Activated T-cell treated with anti-CD3 and anti-CD28 coated beads, Interleukin-2, amount 50 U/mL, for 1 hour (primary cell): ENCODE measurements around the gene EPOP.
"Not testable (repeated sequence)": the region's sequence is repeated elsewhere in the genome, so short reads cannot be mapped to it uniquely, and the experiment has no call there.

ENCODE experiments used
- DNase-seq: peaks from one replicate; pipeline ENCODE4 v3.0.0-alpha.2; 2020

Gene EPOP

DNA sequence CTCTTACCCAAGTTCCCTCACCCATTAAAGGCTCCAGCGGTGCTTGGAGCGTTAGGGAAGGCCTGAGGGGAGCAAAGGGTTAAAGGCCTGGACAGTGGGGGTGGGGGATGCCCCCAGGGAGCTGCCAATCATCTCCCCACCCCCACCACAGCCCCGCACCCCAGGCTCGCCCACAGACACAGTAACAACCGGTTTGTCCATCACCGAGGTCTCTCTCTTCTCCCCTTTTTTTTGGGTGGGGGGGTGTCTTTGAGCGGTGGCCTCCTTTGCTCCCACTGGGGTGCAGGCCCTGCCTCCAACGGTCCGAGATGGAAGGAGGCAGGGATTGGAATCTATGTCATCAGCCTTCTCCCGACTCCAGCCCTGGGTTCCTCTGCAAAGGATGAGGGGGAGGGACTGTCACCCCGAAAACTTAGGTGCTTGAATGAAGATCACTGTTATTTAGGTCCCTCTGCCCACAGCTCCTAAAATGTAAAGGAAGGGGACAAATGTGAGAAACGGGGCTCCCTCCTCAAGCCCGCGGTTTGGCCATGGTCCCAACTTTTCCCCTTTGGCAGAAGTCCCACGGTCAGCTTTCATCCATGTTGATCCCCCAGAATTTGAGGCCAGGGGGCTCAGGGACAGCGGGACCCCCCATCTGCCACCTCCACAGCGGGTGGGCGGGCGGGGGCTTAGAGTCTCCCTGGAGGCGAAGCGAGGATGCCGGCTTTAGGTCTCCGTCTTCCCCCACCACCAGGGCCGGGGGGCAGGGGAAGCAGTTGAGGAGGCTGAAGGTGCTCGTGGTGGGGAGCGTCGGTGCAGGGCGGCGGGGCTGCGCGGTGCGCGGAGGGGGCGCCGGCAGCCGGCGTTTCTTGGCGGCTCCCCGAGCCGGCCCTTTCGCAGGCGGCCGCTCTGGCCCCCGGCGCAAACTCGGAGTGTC, 1.7 kb downstream of the EPOP start:
- peak; percentile 29 for DNase-seq

DNA sequence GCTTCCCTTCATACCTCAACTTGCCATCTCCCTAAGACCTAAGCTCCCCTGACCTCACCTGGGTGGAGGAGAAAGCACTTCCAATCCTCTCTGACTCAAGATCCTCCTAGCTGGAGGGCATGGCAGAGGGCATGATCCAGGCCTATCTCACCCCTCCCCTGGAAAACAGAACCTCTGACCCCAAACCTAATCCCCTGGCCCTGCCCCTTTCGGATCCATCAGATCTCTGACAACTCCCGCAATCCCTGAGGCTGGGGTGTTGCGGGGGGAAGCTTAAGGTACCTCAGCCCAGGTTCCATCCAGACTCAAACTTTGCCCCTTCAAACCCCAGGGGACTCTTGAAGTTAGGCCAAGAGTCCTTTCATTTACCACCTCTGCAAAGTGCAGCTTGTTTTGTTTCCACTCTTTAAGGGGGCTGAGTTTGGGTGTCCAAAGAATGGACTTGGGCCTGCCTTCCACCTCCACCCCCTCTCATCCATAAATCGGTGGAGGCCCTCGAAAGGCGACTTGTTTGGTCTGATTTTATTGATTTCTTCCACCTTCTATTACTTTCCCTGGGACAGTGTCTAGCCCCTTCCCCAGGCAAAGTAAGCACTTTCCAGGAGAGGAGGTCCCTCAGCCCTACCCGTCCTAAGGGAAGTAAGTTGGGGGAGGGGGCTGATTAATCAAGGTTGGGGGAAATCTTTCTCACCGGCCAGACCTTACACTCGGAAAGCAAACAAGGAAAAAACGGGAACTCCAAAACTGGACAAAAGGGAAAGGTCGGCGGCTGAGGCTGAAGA, 2.6 kb downstream of the EPOP start:
- no peak for DNase-seq

DNA sequence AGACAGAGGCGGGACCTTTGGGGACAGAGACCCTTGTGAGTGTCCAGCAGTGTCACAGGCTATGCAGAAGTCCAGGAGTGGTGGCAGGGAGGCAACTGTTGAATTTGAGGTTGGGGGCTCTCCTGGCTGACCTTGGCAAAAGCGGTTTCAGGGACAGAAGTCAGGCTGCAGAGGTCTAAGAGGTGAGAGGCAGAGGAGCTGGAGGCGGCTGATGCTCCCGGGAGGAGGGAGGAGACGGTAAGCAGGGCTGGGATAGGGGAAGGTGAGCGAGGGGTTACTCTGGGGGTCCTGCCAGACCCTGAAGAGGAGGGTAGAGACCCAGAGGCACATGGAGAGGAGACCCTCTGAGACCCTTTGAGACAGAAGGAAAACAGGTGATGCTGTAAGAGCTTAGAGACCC, 5.2 kb downstream of the EPOP start:
- no peak for DNase-seq

DNA sequence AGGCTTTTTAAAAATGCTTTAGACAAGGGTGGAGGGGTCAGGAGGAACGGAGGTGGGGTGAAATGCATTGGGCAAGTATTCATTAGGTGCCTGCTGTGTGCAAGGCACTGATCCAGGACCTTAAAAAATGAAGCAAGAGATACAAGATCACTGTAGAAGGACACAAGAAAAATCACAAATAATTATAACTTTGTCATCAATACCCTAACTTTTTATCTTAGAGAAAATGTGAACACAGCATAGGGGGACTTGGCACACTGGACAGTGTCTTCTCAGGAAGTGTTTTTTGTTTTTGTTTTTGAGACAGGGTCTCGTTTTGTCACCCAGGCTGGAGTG, 7.0 kb downstream of the EPOP start:
- DNase-seq = no peak

DNA sequence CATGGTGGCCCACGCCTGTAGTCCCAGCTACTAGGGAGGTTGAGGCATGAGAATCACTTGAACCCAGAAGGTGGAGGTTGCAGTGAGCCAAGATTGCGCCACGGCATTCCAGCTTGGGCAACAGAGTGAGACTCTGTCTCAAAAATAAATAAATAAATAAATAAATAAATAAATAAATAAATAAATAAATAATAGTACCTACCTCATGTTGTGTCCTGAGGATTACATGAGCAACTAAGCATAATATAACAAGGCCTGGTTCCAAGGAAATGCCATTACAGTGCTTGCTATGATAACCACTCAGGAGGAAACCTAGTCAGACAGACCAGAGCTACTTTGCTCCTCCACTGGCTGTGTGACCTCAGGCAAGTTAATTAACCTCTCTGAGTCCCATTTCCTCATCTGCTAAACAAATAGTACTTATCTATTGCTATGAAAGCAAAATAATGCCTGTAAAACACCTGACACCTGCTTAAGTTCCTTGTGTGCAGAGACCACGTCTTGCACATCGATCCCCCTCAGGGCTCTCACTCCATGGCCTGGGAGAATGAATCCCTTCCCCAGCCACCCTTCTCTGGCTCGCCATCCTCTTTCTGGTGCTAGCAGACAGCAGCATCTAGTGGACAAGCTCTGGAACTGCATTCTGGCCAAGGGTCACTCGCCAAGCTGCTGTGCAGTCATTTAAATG, 7.5 kb downstream of the EPOP start:
- peak; percentile 53 for DNase-seq

DNA sequence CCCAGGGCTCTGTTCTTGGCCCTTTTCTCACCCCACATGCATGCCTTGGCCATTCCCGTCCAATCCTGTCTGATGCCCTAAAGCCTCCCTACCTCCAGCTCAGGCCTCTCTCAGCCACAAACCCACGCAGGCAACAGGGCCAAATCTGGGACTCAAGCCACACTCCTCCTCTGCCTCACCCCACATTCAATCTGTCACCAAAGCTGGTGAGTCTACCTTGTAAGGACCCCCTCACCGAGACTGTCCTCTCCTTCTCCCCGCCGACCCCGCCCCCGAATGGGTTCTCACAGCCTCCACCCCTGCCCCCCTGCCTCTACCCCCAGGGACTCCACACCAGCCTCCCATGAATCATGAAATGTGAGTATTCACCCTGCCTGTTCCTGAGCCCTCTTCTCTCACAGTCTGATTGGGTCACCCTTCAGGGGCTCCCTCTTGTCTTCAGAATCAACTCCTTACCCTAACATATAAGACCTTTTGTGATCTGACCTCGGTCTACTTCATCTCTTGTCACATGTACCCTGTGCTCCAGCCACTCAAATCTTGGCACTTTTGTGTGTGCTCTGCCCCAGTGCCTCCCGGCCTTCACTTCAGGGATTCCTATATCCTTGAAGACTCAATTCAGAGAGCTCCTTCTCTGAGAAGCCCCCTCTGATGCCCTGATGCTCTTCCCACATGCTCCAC, 10.7 kb downstream of the EPOP start:
- DNase-seq = no peak

DNA sequence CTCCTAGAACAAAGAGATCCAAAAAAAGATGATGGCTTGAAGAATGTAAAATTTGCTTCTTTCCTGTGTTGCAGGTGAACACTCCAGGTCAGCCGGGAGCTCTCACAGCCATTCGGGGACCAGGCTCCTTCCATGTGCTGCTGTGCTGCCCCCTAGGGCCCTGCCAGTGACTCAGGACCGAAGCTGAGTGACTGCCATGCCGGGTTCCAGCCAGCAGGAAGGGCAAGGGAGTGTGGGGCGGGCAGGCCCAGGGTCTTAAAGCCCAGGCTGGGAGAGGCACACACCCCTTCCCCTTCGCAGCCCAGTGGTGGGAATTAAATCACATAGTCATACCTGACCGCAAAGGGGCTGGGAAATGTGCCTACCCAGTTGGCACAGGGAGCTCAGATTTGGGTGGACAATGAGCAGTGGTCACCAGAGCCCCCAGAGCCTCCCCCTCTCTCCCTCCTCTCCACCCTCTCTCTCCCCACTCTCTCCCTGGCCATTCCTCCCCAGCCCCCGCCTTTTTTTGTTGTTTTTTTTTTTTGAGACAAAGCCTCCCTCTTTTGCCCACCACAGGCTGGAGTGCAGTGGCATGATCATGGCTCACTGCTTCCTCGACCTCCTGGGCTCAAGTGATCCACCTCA, 11.5 kb downstream of the EPOP start:
- DNase-seq = peak; percentile 41

DNA sequence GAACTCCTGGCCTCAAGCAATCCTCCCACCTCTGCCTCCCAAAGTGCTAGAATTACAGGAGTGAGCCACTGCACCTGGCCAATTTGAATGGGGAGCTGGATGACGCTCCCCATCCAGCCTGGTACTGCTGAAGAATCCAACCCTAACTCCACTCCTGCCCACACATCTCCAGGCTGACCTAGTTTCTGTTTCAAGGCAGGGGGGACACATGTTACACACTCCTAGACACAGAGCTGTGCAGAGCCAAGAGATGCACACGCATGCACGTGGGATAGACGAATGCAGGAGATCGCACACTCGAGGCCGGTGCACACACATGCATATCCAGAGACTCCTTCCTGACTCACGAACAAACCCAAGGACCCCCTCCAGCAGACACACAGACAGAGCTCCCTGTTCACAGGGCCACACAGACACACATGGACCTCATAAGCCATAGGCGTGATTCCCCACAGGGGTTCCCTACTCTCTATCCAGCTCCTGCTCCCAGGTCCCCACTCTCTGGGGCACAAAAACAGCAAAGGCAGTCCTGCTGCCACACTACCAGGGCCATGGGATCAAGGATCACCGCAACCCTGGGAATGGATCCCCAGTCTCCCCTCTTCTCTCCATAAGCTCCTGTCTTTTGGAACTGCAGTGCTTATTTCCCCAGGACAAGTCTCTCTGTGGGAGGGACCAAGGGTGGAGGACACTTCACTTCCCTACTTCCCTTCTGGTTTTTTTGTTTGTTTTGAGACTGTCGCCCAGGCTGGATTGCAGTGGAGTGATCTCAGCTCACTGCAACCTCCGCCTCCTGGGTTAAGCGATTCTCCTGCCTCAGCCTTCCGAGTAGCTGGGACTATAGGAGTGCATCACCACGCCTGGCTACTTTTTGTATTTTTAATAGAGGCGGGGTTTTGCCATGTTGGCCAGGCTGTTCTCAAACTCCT, 14.4 kb downstream of the EPOP start:
- no peak for DNase-seq

DNA sequence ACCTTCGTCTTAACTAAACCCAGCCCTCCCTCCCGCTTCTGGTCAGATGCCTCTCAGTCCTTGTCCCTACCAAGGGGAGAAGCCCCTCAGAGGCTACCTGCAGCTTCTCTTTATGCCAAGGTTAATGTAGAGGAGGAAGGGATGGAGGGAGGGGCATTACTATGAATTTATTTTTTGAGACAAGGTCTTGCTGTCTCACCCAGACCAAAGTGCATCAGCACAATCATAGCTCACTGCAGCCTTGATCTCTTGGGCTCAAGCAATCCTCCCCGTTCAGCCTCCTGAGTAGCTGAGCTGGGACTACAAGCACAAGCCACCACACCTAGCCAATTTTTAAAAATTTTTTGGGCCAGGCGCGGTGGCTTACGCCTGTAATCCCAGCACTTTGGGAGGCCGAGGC, 15.3 kb downstream of the EPOP start:
- DNase-seq = no peak

DNA sequence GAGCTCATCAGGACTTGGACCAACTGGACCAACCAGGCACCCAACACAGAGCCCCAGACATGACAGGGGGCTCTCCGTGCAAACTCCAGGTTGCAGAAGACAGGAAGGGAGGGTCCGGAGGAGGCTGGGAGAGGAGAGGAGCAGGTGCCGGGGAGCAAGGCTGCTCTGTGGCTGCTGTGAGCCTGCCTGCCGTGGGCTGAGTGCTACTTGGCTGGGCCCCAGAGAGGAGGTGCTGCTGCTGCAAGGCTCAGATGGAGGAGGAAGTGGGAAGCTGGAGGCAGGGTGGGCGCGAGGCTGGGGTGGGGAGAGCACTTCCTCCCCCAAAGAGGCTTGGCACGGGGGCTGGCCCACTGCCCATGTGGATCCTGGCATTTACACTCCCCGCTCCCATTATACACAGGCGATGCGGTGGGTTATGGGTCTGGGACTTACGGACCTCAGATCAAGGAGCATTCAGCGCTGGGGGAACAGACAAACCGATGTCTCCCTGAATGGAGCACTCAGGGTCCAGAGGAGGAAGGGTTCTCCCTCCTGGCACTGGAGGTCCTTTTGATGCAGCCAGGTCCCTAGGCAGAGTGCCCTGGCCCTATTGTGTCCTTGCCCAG, 15.9 kb downstream of the EPOP start:
- DNase-seq = no peak

DNA sequence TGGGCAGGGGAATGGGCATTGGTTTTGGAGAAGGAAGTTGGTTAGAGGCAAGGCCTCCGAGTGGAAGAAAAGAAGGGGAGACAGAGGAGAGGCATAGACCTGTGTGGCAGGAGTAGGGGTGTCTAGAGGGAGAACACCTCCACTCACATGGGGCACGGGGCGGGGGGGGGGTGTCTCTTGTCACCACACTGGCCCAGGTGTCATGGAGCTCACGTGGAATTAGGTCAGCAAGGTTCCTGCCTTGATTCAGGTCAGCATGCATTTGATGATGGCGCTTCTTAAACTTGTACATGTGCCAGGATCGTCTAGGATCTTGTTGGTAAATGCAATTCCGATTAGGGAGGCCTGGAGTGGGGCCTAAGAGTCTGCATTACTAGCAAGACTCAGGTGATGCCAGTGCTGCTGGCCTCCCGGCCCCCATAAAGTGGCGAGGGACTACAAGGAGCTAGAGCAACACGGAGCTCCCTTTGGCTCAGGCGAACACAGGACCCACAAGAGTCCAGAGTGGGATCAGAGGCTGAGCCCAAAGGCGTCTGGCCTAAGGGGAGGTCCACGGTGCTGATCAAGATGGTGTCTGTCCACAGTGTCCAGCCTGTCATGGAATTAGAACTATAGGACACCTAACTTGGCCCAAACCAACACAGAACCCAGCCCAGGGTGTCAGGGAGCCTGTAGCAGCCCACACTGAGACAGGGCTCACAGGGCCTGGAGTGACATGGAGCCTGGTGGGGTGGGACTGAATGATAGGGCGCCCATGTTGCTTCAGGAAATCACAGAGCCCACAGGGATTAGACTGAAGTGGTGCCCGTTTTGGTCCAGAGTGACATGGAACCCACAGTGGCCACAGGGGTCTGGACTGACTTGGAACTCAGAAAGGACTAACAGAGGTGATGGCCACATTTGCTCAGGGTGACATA, 16.7 kb downstream of the EPOP start:
- DNase-seq = no peak

DNA sequence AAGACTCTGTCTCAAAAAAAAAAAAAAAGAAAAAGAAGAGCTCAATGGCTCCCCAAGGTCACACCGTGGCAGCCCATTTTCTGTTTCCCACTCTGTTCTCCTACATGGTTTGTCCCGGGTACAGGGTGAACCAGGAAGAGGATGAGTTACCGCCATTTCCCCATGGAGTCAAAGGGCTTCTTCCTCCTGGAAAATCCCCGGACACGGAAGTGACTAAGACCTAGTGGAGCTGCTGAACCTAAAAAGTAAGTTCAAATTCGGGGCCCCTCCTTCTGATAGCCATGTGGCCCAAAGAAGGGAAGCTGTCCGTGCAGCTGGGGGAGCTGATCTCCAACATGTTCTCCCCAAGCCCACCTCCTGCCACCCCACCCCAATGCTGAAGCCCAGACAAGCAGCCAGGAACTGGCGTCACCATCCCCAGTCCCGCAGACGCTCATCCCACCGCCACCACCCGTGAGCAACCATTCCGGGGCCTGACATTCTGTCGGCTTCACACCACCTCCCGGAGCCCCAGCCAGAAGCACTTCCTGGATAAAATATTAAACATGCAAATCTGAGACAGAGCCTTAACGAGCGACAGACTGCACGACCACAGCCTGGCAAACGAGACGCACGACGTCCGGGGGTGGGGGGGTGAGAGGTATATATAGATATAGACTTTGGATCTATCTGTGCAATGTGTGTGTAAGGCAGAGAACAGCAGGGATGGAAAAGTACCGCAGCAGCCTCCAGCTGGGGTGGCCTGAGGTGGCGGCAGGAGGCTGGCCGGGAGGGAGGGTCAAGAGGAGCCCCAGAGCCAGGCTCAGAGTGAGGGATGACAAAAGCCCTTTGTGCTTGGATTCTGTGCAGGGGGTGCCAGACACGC, 17.6 kb downstream of the EPOP start:
- no peak for DNase-seq

DNA sequence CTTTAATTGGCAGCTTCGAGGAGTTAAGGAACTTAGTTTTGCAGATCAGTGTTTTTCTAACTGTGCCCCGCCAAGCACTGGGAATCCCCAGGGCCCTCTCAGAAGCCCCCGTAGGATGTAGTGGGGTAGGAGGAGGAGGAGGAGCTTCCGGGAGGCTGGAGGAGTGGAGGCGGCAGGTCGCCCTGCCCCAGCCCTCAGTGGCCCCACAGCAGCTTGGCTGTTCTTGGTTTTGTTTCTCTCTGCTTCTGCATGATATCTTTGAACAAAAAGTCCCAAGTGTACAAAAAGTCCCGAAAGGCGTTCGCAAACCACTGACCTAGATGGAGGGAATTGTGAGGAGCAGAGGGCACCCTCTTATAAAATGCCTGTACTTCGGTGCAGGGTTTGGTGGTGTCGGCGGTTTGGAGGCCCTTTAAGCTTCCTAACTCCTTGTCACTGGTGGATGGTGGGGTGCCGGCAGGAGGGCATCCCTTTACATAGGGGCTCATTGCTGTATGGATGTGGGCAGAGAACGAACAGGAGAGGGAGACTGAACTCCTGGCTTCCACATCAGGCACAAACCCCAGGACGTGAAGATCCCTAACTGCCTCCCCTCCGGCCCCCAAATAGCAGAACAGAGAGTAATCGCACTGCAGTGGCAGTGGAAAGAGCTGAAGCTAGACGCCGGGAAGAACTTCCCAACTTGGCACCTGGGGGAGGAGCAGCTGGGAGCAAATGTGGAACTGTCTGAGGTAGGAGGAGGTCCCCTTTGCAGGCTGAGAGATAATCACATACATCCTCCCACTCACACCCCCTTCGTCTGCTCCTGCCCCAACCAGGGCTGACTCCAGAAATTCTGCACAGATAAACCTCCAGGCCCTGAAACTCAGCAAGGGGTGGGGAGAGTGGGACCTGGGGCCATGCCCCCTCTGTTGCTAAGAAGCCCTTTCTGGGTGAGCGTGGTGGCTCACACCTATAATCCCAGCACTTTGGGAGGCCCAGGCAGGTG, 20.1 kb downstream of the EPOP start:
- no peak for DNase-seq

DNA sequence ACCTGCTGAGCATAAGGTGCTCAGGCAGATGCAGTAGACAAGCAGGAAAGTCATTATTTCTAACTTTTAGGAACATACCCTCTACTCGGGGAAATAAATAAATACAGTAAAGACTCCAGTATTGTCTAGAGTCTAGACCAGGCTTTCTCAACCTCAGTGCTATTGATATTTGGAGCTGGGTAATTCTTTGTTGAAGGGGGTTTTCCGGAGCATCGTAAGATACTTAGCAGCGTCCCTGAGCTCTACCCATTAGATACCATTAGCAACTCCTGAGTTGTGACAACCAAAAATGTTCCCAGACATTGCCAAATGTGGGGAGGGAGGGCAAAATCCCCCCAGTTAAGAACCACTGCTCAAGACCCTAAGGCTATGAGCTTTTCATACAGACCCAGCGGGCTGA, 21.1 kb downstream of the EPOP start:
- DNase-seq = no peak

DNA sequence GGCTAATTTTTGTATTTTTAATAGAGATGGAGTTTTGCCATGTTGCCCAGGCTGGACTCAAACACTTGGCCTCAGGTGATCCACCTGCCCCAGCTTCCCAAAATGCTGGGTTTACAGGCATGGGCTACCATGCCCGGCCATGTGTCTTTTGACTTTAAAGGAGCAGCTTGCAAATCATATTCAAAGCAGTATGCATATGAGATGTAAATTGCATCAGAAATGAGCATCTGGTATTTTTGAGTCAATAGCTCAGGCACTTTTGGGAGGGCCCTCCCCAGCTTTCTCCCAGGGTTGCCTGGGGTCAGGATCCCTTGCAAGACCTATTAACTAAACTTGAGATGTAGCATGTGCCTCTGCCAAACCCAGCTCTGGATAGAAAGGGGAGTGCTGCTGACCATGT, 21.5 kb downstream of the EPOP start:
- DNase-seq = no peak

DNA sequence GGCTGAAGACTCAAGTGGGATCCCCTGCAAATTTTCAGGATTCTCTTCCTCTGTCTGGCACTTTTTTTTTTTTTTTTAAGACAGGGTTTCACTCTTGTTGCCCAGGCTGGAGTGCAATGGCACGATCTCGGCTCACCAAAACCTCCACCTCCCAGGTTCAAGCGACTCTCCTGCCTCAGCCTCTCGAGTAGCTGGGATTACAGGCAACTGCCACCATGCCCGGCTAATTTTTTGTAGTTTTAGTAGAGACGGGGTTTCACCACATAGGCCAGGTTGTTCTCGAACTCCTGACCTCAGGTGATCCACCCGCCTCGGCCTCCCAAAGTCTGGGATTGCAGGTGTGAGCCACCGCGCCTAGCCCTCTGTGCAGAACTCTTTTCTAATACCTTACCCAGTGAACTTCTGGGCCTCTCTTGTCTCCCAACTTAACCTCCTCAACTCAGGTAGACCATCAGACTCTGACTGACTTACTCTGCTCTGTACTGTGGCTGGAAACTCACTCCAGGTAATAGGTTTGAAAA, 24.0 kb downstream of the EPOP start:
- DNase-seq = not testable (repeated sequence)

DNA sequence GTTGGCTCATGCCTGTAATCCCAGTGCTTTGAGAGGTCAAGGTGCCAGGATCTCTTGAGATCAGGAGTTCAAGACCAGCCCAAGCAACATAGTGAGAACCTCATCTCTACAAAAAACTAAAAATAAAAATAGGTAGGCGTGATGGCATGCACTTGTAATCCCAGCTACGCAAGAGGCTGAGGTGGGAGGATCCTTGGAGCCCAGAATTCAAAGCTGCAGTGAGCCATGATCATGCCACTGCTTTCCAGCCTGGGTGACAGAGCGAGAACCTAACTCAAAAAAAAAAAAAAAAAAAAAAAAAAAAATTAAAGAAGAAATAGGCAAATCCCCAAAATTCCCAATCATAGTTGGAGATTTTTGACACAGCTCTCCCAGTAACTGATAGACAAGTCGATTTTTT, 36.8 kb downstream of the EPOP start:
- no peak for DNase-seq
